HG02970 (cell line): Measurements from ENCODE around the gene BCO2.
"Not testable (repeated sequence)": the region's sequence is repeated elsewhere in the genome, so short reads cannot be mapped to it uniquely, and the experiment has no call there.

Source experiments
- ATAC-seq: cut with Tn5 transposase; IDR thresholded peaks from one replicate; pipeline ENCODE4 v1.9.1; 2021; ENCODE audit warnings: mild to moderate bottlenecking, moderate library complexity, moderate number of reproducible peaks; ENCODE audit not compliant: unreplicated experiment, low FRiP score

Gene BCO2, protein sequence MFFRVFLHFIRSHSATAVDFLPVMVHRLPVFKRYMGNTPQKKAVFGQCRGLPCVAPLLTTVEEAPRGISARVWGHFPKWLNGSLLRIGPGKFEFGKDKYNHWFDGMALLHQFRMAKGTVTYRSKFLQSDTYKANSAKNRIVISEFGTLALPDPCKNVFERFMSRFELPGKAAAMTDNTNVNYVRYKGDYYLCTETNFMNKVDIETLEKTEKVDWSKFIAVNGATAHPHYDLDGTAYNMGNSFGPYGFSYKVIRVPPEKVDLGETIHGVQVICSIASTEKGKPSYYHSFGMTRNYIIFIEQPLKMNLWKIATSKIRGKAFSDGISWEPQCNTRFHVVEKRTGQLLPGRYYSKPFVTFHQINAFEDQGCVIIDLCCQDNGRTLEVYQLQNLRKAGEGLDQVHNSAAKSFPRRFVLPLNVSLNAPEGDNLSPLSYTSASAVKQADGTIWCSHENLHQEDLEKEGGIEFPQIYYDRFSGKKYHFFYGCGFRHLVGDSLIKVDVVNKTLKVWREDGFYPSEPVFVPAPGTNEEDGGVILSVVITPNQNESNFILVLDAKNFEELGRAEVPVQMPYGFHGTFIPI

DNA sequence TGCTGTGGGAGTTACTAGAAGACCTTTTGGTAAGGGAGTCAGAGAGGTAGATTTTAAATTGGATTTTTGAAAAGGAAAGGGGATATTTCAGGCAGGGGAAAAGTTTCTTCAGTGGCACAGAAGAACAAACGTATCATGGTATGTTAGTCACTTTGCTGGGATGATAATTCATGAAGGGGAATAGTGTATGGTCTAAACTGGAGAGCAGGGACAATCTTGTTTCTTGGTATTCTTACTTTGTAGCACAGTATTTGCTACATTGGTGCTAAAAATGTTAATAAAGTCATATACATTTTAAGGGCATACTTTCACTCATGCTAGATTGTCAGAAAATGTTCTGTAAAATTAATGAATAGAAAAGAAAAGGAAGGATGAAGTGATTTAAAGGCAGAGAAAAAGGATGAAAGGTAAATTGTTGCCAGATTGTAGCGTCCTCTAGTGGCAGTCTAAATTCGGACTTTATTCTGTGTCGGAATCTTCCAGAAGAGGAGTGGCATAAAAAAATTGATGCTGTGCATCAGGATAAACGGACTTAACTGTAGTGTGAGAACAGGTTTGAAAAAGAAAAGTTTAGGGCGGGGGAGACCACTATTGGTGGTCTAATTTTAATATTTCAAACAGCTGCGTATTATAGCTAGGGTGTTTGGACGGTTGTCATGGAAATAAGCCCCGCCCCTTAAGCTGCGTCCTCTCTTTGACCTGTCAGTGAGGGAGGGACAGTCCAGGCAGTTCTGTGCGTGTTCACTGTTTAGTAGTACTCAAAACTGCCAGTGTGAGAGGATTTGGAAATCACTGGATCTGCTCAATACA lies at the start of gene BCO2:
Gene BCO2 (plus strand): TSS at position 724 of the 810 bp plus-strand sequence. CDS start 90 bp downstream, outside the sequence.
- ATAC-seq, result no peak

DNA sequence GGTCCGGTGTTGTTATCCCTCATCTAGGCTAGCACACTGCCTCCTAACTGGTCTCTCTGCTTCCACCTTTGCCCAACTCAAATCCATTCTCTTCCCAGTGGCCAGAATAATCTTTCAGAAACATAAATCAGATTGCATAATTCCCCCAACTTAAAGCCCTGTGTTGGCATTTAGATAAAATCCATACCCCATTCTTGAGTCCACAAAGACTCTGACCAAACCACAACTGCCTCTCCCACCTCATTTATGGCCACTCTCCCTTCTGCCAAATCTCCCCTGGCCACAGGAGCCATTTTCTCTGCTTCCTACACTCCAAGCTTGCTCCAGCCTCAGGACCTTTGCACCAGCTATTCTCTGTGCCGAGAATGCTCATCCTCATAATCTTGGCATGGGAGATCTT lies 48.3 kb upstream of the BCO2 start:
- no peak for ATAC-seq

DNA sequence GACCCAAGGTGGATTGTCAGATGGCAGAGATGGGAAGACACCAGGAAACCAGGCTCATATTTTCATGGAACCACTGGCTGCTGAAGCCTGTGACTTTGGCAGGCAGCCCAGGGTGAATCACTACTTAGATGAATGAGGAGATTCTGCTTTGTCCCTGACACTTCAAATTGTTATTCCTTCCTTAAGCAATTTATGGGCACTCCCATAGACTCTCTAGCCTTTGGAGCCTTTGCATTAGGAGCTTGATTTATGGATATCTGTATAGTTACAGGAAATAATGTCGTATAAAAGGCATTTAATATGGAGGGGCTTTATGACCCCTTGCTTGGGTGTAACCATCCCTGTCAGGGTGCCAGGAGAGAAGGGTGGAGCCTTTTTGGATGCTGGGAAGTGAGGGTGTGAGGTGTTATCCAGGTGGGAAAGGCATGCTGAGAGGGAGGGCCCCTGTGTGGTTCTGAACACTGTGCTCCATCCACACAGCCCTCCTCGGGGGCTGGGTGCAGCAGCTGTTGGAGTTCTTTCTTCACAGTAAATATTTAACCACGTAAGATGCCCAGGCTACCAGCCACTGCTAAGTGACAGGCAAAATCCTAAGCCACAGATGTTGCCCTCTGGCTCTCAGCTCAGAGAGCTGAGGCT lies 46.7 kb upstream of the BCO2 start:
- ATAC-seq, result no peak

DNA sequence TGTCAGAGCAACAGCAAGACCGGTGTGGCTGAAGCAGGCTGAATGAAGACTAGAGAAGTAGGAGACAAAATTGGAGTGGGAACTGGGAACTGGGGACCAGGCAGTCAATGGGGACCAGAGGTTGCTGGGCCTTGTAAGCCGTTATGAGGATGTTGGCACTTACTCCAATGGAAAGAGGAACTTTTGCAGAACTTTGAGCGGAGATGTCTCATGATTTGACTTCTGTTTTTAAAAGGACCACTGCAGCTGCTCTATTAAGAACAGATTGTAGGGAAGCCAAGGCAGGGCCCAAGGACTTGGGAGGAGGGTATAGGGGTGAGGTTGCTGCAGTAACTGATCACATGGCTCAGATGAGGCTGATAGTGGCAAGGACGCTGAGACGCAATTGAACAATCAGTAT lies 45.7 kb upstream of the BCO2 start:
- ATAC-seq, result no peak

DNA sequence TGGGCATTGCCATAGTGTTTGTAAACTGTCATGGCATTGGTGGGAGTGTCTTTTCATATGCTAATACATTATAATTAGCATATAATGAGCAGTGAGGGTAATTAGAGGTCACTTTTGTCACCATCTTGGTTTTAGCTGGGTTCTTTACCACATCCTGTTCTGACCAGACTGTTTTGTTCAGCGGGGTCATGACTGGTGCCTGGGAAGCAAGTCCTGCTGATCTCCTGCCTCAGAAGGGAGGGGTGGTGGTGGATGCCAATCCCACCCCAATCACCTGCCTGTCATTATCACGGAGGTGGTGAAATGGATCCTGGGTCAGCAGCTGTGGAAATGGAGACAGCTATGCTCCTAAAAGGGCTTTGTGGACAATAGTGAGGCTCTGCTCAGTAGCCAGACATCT lies 42.6 kb upstream of the BCO2 start:
- no peak for ATAC-seq

DNA sequence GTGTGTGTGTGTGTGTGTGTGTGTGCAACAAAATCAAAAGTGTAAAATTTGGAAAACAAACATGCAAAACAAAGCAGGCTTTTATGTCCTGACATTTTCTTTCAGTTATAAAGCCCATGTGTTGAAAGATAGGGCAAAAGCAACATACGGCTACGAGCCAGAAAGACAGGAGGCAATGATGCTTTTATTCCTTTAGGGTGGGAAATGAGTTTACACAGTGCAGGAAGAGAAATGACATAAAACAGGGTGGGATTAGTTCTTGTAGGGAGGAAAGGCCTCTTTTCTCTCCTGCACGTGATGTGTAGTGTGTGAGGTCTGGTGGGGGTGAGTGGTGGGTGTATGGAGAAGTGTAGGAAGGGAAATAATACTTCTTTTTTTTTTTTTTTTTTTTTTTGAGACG lies 40.8 kb upstream of the BCO2 start:
- ATAC-seq, result no peak

DNA sequence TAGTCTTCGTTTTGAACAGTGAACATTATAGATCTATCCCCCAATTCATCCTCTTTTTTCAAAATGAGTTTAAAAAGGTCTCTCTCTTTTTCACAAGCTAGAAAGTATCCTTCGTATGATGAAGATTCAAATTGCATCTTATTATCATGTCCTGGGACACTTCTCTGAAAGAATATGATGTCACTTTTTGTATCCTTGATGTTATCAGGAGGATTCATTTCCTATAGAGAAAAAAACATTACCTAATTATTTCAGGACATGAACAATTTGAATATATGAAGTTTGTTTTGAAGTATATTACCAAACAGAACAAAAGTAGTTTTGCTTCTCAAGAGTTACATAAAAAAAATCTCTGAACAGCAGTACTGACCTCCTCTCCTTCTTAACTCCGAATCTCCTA lies 31.7 kb upstream of the BCO2 start:
- ATAC-seq, result no peak

DNA sequence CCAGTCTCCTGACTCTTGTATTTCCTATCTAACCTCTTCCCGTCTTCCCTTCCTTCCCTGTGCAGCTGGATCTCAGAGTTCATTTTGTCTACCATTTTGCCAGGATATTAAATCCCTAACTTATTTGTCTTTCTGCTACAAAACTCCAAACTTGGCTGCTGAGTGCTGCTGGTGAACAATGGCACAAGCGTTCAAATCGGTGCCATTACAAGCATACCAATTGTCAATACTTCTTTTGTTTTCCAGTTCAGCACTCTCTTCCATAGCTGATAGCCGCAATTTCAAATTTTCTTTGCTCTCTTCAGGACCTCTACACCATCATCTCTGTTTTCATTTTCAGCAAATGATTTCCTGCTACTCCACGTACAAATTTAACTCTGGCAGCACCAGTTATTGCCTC lies 24.8 kb upstream of the BCO2 start:
- ATAC-seq, result no peak

DNA sequence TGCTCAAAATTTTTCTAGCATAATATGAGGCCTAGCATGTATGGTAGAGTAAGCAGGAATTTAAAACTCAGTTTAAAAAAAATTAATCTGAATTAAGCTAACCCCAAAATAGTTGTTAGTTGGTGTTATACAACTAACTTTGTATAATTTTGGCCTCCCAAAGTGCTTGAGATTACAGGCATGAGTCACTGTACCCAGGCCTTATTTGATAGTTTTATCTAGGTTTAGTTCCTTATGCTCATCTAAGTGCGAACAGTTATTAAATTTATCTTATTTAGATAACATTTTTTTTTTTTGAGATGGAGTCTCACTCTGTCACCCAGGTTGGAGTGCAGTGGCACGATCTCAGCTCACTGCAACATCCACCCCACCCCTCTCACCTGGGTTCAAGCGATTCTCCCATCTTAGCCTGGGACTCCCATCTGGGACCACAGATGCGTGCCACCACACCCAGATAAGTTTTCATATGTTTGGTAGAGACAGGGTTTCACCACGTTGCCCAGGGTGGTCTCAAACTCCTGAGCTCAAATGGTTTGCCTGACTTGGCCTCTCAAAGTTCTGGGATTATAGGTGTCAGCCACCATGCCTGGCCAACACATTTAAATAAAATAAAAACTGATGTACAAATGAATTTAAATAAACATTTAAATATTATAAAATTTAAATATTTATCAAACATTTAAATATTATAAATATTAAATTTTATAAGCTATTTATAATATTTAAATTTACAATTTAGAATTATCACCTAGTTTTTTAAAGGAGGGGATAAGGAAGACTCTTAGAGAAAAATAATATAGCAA lies 19.0 kb upstream of the BCO2 start:
- ATAC-seq, result no peak

DNA sequence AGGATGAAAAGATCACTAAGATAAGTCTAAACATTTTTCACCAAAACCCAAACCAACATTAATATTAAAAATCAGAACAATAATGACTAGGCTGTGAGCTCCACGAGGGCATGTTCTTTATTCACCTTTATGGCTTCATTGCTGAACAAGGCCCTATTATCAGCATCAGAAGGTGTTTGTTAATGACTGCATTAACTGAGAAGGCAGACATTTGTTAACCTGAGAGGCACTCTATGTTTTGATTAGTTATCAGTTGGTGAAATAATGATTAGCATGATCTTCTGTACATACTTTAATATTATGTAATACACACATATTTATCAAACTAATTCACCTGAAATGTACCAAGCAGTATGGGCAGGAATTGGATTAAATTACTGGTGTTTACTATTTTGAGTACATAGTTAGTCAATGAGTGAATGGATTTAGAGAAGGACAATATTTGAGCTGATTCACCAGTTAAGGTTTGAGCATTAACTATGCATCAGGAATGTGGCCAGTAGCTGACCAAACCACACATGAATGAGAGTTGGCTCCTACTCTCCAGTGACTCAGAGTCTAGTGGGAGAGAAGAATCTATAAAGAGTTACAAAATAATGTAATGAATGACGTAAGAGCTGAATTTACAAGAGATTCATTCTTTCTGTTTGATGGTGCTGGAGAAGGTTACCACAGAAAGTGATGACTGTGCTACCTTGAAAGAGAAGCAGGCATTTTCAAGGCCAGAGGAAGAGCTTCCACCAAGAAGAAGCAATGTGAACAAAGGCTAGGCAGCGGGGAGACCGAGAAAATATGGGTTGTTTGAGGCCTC lies 18.2 kb upstream of the BCO2 start:
- ATAC-seq, result no peak

DNA sequence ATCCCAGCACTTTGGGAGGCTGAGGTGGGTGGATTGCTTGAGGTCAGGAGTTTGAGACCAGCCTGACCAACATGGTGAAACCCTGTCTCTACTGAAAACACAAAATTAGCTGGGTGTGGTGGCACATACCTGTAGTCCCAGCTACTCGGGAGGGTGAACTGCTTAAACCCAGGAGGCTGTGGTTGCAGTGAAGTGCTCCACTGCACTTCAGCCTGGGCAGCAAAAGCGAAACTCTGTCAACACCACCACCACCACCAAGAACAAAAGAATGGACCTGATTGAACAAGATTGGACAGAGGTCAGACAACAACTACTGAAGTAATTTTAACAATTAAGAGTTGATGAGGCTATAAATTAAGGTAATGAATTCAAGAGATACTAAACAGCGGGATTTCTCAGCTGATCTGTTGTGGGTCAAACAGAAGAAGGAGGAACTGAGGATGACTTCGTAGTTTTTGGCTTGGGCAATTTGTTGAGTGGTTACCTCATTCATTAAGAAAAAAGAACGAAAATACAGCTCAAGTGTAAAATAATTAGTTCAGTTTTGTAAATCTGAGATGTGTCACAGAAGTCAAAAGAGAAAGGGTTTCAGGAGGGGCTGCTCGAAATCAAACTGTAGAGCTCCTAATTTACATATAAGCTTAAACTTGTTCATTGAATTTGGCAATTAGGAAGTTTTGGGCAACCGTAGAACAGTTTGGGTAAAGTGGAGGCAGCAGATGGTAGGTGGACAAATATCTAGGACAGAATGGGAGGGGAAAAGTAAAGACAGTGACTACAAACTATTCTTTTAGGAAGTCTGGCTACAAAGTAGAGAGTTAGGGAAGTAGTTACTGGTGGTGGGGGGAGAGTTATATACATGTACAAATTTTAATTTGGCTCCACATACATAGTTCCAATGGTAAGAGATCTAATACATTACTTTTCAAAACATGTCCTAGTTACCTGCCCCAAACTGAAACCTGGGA lies 15.9 kb upstream of the BCO2 start:
- ATAC-seq, result no peak

DNA sequence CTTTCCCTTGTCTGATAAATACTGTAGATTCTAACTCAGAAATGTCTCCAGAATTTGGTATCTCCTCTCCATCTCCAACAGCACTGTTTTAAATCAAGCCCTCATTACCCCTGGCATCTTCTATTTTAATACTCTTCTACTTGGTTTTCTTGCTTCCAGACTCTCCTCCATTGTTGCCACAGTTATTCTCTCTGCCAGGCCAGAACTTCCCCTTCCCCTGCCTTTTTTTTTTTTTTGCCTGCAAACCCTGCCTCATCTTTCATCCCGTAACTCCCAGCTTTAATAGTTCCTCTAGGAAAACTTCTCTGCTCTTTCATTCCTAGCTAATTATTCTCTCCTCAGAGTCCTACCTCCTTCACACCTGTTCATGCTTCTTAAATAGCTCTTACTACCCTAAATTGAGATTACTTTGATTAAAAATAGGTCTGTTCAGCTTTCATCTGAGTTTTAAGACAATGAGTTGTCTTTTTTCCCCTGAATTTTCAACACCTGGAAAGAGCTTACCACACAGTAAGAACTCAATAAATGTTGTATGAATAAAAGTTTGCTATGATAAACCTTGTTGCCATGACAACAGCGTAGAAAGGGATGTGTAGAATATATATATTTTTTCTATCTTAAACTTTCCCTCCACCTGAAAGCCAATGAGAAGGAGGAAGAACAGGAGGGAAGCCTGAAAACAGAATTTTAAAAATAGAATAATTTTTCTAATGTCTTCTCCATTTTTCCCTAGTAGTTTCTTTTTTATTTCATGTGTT lies 15.0 kb upstream of the BCO2 start:
- ATAC-seq, result no peak

DNA sequence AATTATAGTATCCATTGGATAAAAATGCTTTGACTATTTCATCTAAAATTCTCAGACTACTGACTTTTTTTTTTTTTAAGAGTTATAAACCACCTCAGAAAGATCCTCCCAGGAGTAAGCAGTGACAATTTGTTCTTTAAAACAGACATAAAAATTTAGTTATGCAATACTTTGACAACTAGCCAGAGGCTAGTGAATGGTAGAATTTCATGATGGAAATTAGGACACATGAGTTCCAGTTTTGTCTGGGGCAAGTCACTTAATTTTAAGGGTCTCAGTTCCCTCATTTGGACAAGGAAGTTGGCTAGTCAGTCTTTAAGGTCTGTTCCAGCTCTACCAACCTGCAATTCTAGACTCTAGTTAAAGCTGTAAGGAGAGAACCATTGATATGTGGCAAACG lies 14.3 kb upstream of the BCO2 start:
- no peak for ATAC-seq

DNA sequence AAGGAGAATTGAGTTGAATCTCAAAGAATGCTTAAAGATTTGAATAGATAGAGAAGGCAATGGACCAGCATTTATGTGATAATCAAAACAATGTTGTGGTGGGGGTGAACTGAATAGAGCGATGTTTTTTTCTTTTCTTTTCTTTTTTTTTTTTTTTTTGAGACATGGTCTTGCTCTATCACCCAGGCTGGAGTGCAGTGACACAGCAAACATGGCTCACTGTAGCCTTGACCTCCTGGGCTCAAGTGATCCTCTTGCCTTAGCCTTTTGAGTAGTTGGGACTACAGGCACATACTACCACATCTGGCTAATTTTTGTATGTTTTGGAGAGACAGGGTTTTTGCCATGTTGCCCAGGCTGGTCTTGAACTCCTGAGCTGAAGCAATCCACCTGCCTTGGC lies 13.1 kb upstream of the BCO2 start:
- not testable (repeated sequence) for ATAC-seq

DNA sequence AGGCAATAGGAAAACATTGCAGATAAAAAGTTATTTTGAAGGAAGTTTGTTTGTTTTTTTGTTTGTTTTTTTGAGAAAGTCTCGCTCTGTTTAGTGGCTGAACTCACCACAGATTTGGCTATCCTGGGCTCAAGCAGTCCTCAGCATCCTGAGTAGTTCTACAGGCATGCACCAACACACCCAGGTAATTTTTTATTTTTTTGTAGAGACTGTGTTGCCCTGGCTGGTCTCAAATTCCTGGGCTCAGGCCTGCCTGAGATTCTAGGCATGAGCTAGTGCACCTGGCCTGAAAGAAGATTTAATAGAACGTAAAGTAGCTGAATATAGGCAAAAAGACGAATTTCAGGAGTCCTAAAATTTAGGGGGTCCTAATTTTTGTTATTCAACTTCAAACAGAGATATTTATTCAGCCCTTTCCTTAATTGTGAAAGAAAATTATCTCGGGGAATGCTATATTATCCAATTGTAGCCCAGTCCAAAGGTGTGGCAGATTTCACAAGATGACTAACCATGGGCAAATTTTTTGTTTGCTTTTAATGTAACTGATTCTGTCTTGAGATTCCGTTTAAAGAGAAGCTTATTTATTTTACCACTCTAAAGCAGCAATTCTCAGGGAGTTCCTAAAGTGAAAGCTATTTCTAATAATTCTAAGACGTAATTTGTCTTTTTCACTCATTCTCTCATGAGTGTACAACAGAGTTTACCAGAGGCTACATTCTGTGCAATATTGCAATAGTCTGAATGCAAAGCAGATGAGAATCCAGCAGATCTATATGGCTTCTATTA lies 12.4 kb upstream of the BCO2 start:
- no peak for ATAC-seq

DNA sequence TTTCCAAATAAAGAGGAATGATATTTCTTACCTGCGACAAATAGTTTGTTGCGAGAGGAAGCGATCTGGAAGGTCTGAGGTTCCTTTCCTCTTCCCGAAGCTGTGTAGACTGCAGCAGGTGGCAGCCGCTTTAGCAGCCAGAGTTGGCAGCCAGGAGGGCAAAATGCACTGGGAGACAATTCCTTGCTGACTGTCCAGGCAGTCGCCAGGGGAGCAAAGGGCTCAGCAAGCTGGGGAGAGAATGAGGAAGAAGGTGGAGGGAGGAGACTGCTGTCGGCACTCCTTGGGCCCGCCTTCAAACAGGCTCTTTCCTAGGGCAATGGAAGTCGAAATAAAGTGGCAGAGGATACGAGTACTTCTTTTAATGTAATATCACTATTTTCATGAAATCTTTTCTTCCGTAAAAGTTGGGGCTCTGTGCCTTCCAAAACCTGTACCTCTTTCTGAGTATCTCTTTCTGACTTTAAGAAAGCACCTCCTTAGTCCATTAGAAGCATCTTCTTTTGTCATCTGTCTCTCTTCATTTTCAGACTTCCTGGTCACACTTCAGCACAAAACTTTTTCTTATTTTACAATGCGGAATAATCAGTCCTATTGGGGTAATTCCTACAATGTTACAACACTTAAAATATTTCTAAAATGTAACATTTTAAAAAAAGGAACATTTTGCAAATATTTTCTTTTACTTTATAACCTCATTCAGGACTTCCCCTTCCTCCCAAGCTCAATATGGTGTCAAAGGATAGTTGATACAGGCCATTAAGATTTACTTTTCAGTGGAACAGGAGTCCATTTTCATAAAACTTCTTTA lies 11.2 kb upstream of the BCO2 start, which contains the start of gene IL18:
Gene IL18 (minus strand): TSS at position 220 of the 811 bp plus-strand sequence. CDS start 9,041 bp downstream, outside the sequence.
- no peak for ATAC-seq
